Brain pericyte (primary cell): ENCODE results near the gene TP53.

Experiments used
- DNase-seq: peaks from one replicate; pipeline ENCODE4 v3.0.0-alpha.2; 2012; ENCODE audit warnings: low read depth, low spot score

Gene TP53

DNA sequence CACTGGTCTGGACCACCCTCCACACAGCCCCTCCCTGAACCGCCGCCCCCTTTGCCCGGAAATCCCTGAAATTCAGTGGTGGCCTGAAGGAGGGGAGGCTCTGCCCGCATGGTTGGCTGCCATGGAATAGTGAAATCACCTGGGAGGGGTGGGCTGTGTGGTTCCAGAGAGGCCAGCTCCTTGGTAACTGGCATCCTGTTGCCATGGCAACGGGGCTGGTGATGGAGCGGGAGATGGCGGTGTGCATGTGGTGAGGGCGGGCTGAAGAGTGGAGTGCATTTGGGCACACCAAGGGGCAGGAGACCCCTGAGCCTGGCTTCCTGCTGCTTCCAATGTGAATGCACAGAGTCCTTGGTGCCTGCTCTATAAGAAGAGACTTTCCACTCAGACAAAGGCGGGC, 20.2 kb upstream of the TP53 start:
- no peak for DNase-seq

GRCh38 chr17:7706631-7707354, 19.5 kb upstream of the TP53 start:
- DNase-seq: no peak

DNA sequence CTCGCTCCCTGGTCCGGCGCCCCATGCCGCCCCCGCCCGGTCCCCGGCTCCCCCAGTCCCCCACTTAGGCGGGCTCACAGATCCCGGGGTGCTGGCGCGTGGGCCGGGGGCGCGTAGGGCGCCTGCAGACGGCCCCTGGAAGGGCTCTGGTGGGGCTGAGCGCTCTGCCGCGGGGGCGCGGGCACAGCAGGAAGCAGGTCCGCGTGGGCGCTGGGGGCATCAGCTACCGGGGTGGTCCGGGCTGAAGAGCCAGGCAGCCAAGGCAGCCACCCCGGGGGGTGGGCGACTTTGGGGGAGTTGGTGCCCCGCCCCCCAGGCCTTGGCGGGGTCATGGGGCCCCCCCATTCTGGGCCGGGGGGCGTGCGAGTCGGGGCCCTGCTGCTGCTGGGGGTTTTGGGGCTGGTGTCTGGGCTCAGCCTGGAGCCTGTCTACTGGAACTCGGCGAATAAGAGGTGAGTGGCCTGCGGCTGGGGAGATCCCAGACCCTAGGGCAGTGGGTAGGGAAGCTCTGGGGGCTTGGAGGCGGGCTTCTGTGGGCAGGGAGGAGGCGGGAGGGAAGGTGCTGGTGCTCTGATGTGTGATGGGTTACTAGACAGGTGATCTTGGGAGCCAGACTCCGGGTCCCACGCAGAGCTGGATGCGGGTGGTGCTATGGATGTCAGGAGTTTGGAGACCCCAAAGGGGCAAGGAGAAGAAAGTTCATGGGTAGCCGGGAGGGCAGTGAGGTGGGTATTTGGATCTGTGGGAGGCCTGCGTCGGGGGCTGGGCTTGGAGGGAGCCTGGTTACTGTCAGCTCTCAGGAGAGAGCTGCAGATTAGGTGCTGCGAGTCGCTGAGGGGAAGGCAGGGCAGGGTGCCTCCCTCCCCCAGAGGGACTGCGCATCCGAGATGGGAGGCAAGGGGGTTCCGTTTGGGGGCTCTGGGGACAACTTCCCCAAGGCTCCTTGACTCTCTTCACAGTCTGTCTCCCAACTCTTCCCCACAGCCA, 18.3 kb upstream of the TP53 start:
- no peak for DNase-seq

DNA sequence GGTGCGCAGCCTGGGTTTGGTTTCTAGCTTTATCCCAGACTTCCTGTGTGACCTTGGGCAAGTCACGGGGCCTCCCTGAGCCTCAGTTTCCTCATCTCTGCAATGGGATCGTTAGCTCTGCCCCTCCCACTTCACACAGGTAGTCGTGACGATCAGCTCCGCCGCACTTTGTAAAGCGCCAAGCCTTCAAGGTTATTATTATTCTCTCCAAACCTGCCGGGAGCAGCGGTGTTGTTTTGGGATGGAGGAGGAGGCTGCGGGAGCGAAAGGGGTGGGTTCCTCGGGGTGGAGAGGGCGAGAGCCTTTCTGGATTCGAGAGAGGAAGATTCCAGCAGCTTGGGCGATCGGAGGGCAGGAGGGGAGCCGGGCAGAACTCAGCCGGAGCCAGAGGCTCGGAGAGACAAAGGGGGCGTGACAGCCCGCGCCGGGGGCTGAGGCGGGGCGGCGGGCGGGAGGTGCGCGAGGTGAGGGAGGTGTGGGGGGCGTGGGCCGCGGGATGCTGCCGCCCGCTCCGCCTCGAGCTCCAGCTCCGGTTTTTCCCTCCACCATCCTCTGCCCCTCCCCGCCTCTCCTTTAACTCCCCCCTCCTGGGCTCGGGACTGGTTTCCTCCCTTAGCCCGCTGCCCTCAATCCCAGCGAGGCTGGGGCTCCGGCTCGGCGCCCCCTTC, 17.4 kb upstream of the TP53 start, which contains the start of gene EFNB3:
EFNB3 (plus strand) TSS at position 602 of the 668 bp plus-strand sequence. CDS start 397 bp downstream, outside the sequence.
- DNase-seq: no peak

DNA sequence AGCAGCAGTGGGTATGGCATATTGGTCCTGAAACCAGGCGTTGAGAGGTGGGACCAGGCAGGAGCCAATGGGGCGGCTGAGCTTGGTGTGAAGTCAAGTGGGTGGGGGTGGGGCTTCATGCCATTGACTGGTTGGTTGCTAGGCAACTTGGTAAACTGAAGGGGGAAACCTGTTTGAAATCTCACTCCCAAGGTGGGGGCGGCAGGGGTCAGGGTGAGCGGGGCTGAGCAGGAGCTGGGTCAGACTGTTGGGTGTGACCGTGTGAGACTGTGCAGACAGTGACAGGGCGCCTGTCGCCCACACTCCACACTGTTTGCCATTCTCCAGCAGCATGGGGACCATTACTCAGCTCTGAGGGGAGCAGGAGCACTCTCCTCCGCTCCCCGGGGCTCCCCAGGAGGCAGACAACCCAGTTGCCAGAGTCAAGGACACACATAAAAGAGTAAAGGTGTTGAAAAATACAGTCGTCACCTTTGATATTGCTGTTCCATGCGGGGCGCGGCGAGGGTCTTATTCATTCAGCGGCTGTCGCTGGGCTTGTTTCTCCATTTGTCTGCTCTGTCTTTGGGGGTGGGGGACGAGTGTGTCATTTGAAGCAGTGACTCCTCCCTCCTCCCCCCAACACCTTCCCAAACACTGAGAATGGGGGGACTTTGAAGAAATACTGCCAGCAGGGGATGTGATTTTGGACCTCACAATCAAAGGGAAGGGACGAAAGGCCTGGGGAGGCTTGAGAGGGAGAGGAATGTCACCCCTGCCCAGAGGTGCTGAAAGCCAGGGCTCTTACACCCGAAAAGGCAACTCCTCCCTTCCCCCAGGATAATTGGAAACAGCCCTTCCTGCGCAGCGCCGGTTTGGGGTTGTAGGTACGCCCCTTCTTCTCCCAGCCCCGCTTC, 16.5 kb upstream of the TP53 start:
- no peak for DNase-seq

DNA sequence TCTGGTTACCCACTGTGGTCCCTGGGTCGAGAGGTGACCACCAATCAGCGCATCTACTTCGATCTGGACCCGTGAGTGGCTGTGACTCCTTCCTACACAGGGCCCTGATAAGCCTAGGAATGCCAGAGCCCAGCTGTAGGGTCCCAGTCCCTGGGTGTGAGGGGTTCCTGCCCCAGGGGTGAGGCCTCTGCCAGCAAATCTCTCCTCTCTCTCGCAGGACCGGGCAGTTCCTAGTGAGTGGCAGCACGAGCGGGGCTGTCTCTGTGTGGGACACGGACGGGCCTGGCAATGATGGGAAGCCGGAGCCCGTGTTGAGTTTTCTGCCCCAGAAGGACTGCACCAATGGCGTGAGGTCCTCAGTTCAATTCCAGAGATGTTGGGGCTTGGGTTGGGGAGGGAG, 15.5 kb upstream of the TP53 start:
- no peak for DNase-seq

DNA sequence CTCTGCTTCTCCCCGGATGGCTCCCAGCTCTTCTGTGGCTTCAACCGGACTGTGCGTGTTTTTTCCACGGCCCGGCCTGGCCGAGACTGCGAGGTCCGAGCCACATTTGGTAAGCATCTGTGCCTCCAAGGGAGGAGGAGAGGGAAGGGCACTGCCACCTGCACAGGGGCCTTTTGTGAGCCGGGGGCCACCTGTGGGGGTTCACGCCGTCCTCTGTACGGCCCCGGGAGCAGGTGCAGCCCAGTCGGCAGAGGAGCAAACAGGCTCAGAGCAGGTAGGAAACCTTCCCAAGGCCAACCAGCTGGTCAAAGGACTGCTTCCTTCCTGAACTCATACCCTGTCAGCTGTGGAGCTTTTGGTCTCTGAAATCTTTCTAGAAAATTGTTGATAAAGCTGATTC, 14.4 kb upstream of the TP53 start:
- no peak for DNase-seq

GRCh38 chr17:7700510-7700909, 13.2 kb upstream of the TP53 start:
- DNase-seq: no peak

DNA sequence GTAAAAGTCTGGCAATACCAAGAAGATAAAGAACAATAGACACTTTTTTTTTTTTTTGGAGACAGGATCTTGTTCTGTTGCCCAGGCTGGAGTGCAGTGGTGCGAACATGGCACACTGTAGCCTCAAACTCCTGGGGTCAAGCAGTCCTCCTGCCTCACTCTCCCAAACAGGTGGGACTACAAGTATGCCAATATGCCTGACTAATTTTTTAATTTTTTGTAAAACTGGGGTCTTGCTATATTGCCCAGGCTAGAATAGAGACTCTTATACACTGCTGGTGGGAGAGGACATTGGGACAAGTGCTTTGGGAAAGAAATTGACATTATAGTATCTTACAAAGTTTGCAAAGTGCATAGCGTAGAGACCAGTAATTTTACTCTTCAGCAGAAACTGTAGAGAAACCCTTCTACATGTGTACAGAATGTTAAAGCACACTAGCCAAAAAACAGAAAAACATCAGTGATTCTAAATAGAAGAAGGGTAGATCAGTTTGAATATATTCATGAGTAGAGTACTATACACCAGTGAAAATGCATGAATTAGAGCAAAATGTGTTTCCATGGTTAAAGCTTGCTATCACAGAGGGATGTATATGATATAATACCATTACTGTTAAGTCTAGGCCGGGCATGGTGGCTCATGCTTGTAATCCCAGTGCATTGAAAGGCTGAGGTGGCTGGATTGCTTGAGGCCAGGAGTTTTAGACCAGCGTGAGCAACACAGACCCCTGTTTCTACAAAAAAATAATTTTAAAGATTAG, 10.7 kb upstream of the TP53 start:
- no peak for DNase-seq

DNA sequence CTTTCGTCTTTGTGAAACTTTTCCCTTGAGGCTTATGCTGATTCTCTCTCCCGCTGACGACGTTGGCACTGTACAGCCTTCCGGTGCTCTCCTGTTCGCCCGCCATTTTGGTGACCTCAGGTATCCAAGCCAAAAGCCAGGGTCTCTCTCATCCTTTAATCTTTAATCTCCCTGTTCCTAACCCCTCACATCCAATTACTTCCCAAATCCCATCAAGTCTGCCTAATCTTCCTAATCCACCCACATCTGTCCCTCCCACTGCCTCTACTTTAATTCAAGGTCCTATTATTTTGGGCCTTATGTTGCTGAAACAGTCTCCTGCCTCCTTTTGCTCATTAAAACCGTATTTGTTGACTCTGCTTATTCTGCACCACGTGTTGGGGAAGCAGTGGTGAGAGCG, 8.3 kb upstream of the TP53 start:
- no peak for DNase-seq

GRCh38 chr17:7688808-7689316, 1.6 kb upstream of the TP53 start:
- no peak for DNase-seq

DNA sequence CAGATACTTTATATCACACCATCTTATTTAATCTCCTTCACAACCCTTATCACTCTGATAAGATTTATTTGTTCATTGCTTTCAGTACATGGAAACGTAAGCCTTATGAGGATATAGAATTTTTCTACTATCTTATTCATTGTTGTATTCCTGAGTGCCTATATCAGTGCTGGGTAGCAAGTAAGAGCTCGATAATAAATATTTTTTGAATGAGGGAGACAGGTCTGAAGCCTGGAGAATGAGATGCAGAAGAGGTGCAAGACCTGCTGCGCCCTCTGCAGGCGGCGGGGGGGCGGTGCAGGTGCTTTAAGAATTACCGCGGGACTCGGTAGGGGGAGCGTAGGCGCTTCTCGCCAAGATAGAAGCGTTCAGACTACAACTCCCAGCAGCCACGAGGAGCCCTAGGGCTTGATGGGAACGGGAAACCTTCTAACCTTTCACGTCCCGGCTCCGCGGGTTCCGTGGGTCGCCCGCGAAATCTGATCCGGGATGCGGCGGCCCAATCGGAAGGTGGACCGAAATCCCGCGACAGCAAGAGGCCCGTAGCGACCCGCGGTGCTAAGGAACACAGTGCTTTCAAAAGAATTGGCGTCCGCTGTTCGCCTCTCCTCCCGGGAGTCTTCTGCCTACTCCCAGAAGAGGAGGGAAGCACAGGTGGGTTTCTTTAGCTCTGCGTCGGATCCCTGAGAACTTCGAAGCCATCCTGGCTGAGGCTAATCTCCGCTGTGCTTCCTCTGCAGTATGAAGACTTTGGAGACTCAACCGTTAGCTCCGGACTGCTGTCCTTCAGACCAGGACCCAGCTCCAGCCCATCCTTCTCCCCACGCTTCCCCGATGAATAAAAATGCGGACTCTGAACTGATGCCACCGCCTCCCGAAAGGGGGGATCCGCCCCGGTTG, 868 bp upstream of the TP53 start, which contains the start of gene WRAP53:
WRAP53 (plus strand) TSS at position 570 of the 900 bp plus-strand sequence; CDS start at position 742, 172 bp downstream.
- peak; percentile 98 for DNase-seq

- DNase-seq: peak; percentile 78
Measured at GRCh38 chr17:7686222-7687071, 843 bp downstream of the TP53 start.

GRCh38 chr17:7685533-7686221, 1.6 kb downstream of the TP53 start:
- no peak for DNase-seq

- no peak for DNase-seq
Measured at GRCh38 chr17:7684851-7685532, 2.3 kb downstream of the TP53 start.

DNA sequence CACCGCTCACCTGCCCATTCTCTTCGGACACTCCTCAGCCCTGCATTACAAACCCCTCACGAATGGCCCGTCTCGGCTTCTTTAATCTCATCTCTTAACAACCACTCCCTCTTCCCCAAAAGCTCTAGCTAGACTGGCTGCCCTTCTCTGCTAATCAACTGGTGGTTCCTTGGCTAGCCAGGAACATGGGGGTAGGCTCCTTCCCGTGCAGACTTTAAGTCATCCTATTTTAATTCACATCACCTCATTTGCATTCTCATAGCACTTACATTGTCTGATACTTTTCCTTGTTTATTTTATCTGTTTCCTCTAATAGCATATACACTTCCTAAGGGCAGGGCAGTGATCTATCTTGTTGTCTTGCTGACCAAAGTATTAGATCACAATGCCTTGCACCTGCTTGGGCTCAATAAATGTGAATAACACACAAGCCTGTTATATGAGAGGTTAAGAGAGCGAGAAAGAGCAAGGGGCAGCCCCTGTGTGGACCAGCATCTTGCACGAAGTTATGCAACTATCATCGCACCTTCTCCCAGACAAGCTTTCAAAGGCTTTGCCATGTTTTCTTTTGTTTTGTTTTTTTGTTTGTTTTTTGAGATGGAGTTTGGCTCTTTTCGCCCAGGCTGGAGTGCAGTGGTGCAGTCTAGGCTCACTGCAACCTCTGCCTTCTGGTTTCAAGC, 9.8 kb downstream of the TP53 start:
- no peak for DNase-seq
